ENCODE measurements around the gene TTL. TPM values are rescaled to one million over a fixed set of nuclear protein-coding genes. Genes with fewer than 3 reads are reported as not detected.
A peak's percentile ranks its signal among the peaks of the same experiment; 100 is the strongest.

TTL gene
- total and polyA plus RNA-seq, 2 of the 13 experiments (the other 11 are each of a cell fraction or from before 2014, with no cell fraction given), result 19.0 to 59.8 TPM

GRCh38 chr2:112583497-112584133, 101.7 kb downstream of the TTL start (continued):
- TF ChIP-seq ZNF44 (CRISPR knock-in tag; IDR thresholded peaks at IDR 0.05), result 0 out of 2 replicates have a peak, but pooled peaks have one; percentile 30
- no peak for TF ChIP-seq ZNF782 (CRISPR knock-in tag; IDR thresholded peaks at IDR 0.05; ENCODE audit: borderline replicate concordance)
- TF ChIP-seq PRMT3 (CRISPR knock-in tag; IDR thresholded peaks at IDR 0.05; ENCODE audit: borderline replicate concordance, low read depth), result no peak
- 0 out of 2 replicates have a peak, but pooled peaks have one; percentile 12 for TF ChIP-seq REPIN1 (CRISPR knock-in tag; IDR thresholded peaks at IDR 0.05; ENCODE audit: borderline replicate concordance, low read depth)
- no peak for TF ChIP-seq GABPA (IDR thresholded peaks at IDR 0.05; ENCODE audit: low read depth, low read length)
- TF ChIP-seq GABPA (CRISPR knock-in tag; IDR thresholded peaks at IDR 0.05; ENCODE audit: low read depth), result no peak
- TF ChIP-seq ZNF350 (CRISPR knock-in tag; IDR thresholded peaks at IDR 0.05; ENCODE audit: borderline replicate concordance, low read depth), result no peak
- TF ChIP-seq ZNF747 (CRISPR knock-in tag; IDR thresholded peaks at IDR 0.05; ENCODE audit: borderline replicate concordance), result 0 out of 2 replicates have a peak, but pooled peaks have one; percentile 6
- TF ChIP-seq EZH2 (conservative IDR thresholded peaks at IDR 0.05; ENCODE audit: low read depth, low read length), result no peak
- no peak; the same call in 1 of the 2 replicates for TF ChIP-seq ZSCAN21 (CRISPR knock-in tag; IDR thresholded peaks at IDR 0.05; ENCODE audit: borderline replicate concordance)
- no peak for TF ChIP-seq ZBTB14 (CRISPR knock-in tag; IDR thresholded peaks at IDR 0.05)
- 0 out of 2 replicates have a peak, but pooled peaks have one; percentile 8 for TF ChIP-seq SNAPC5 (CRISPR knock-in tag; IDR thresholded peaks at IDR 0.05; ENCODE audit: borderline replicate concordance)
- TF ChIP-seq STAG1 (CRISPR knock-in tag; IDR thresholded peaks at IDR 0.05), result peak; percentile 63
- TF ChIP-seq ARID2 (CRISPR knock-in tag; IDR thresholded peaks at IDR 0.05; ENCODE audit: borderline replicate concordance), result no peak; the same call in 1 of the 2 replicates
- TF ChIP-seq RBM39 (IDR thresholded peaks at IDR 0.05; ENCODE audit: low read depth, low read length, poor library complexity, severe bottlenecking), result no peak
- 0 out of 2 replicates have a peak, but pooled peaks have one; percentile 42 for TF ChIP-seq REXO4 (CRISPR knock-in tag; IDR thresholded peaks at IDR 0.05; ENCODE audit: borderline replicate concordance)
- 0 out of 2 replicates have a peak, but pooled peaks have one; percentile 34 for TF ChIP-seq ZNF253 (CRISPR knock-in tag; IDR thresholded peaks at IDR 0.05; ENCODE audit: borderline replicate concordance)
- no peak for TF ChIP-seq DMAP1 (CRISPR knock-in tag; IDR thresholded peaks at IDR 0.05)
- no peak for TF ChIP-seq ZFP1 (CRISPR knock-in tag; IDR thresholded peaks at IDR 0.05)
- TF ChIP-seq ZBTB44 (CRISPR knock-in tag; IDR thresholded peaks at IDR 0.05), result no peak
